Measurements from ENCODE around the gene ARNT2. TPM values are rescaled to one million over a fixed set of nuclear protein-coding genes. Genes with fewer than 3 reads are reported as not detected.
A peak's percentile ranks its signal among the peaks of the same experiment; 100 is the strongest.

The ARNT2 gene
- total RNA-seq, 1 donor from 2014 or later: 0.26 TPM

- DNase-seq (ENCODE audit: low read depth) (peak; percentile 52), FAIRE-seq (no peak)
- Histone ChIP-seq H3K36me3 (ENCODE audit: control insufficient read depth, insufficient read depth, low read length) (no peaks in the 10 kb centered on the region), H3K4me3 (ENCODE audit: low read depth, low read length) (no peak overlapping the region), H3K27me3 (ENCODE audit: control insufficient read depth, insufficient read depth, low read length) (no peaks in the 10 kb centered on the region)
- no peak for TF ChIP-seq CTCF (IDR thresholded peaks at IDR 0.05; ENCODE audit: insufficient read depth, low read length, severe bottlenecking)
Measured at GRCh38 chr15:80604583-80605575, 200.7 kb downstream of the ARNT2 start.

GRCh38 chr15:80605591-80606150 lies 201.5 kb downstream of the ARNT2 start:
- H3K27me3 ChIP-seq (ENCODE audit: control insufficient read depth, insufficient read depth, low read length): no peaks in the 10 kb centered on the region
- FAIRE-seq (no peak), DNase-seq (ENCODE audit: low read depth) (no peak)
- no peaks in the 10 kb centered on the region for H3K36me3 ChIP-seq (ENCODE audit: control insufficient read depth, insufficient read depth, low read length)
- no peak overlapping the region for H3K4me3 ChIP-seq (ENCODE audit: low read depth, low read length)
- no peak for TF ChIP-seq CTCF (IDR thresholded peaks at IDR 0.05; ENCODE audit: insufficient read depth, low read length, severe bottlenecking)

GRCh38 chr15:80606511-80607071 lies 202.4 kb downstream of the ARNT2 start:
- no peaks in the 10 kb centered on the region for H3K27me3 ChIP-seq (ENCODE audit: control insufficient read depth, insufficient read depth, low read length)
- H3K4me3 ChIP-seq (ENCODE audit: low read depth, low read length): no peak overlapping the region
- FAIRE-seq: no peak
- TF ChIP-seq CTCF (IDR thresholded peaks at IDR 0.05; ENCODE audit: insufficient read depth, low read length, severe bottlenecking): no peak
- H3K36me3 ChIP-seq (ENCODE audit: control insufficient read depth, insufficient read depth, low read length): no peaks in the 10 kb centered on the region
- no peak for DNase-seq (ENCODE audit: low read depth)

GRCh38 chr15:80607287-80607980 lies 203.3 kb downstream of the ARNT2 start:
- Histone ChIP-seq H3K4me3 (ENCODE audit: low read depth, low read length) (no peak overlapping the region), H3K36me3 (ENCODE audit: control insufficient read depth, insufficient read depth, low read length) (no peaks in the 10 kb centered on the region), H3K27me3 (ENCODE audit: control insufficient read depth, insufficient read depth, low read length) (no peaks in the 10 kb centered on the region)
- FAIRE-seq (no peak), DNase-seq (ENCODE audit: low read depth) (no peak)
- no peak for TF ChIP-seq CTCF (IDR thresholded peaks at IDR 0.05; ENCODE audit: insufficient read depth, low read length, severe bottlenecking)

GRCh38 chr15:80608688-80609087 lies 204.5 kb downstream of the ARNT2 start:
- FAIRE-seq (no peak), DNase-seq (ENCODE audit: low read depth) (peak; percentile 85)
- Histone ChIP-seq H3K4me3 (ENCODE audit: low read depth, low read length) (no peak overlapping the region), H3K36me3 (ENCODE audit: control insufficient read depth, insufficient read depth, low read length) (no peaks in the 10 kb centered on the region), H3K27me3 (ENCODE audit: control insufficient read depth, insufficient read depth, low read length) (no peaks in the 10 kb centered on the region)
- no peak for TF ChIP-seq CTCF (IDR thresholded peaks at IDR 0.05; ENCODE audit: insufficient read depth, low read length, severe bottlenecking)
